ENCODE results near the gene AIMP1. TPM values are rescaled to one million over a fixed set of nuclear protein-coding genes. Genes with fewer than 3 reads are reported as not detected.

AIMP1 gene
- polyA plus RNA-seq, 3 donors = 15.2 to 65.6 (median 56.1) TPM

DNA sequence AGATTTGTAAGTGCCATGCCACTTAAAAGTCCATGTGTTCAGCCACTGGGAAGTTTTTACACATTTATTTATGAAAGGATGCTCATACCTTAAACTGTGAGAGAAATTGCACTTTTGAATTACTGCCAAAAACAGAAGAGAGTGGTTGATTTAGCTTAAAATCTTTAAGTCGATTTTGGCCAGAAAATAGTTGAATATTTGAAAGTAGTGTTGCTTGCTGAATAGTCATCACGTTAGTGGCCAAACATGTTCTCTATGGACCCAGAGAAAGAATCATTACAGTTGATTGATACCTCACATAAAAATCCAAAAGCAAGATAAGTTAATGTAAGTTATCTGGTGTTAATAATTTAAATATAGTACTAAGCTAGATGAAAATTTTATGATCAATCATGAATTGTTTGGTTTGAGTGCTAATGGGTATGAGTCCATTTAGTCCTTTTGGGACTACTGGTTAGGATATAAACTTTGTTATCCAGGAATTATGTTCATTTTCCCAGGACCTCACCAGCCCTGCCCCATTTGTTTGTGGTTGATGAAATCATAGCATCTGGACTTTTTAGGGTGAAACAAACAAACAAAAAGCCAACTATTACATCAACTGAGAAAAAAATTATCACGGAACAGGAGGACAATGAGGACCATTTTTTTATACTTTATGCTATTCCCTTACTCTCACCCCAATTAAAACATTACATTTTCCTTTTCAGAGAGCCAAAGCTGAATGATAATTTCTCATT lies 45.9 kb downstream of the AIMP1 start:
- Histone ChIP-seq H3K4me3 (replicated peaks in 1 of 3; ENCODE audit: low read depth in 2 of 3, low read length in 3 of 3) (no peak overlapping the region), H2AFZ (ENCODE audit: insufficient read depth, low read depth, low read length, poor library complexity, severe bottlenecking) (no peak overlapping the region), H3K9me3 (replicated peaks in 1 of 2; ENCODE audit: control insufficient read depth in 1 of 2, insufficient read depth in 1 of 2, low read length in 2 of 2) (no peaks in the 10 kb centered on the region), H3K27me3 (ENCODE audit: control insufficient read depth in 2 of 2, insufficient read depth in 2 of 2, low read length in 2 of 2) (no peaks in the 10 kb centered on the region), H3K4me1 (ENCODE audit: control insufficient read depth in 1 of 2, insufficient read depth in 2 of 2, low read length in 2 of 2) (peaks cover 8 to 24% of the 10 kb centered on the region in 2 donors), H4K20me1 (ENCODE audit: insufficient read depth, low read length) (no peaks in the 10 kb centered on the region), H3K36me3 (replicated peaks in 1 of 2; ENCODE audit: control insufficient read depth in 1 of 2, insufficient read depth in 2 of 2, low read length in 2 of 2) (no peaks in the 10 kb centered on the region), H3K79me2 (ENCODE audit: insufficient read depth, low read length) (no peaks in the 10 kb centered on the region), H3K9ac (ENCODE audit: insufficient read depth, low read length, poor library complexity, severe bottlenecking) (no peak overlapping the region), H3K4me2 (replicated peaks; ENCODE audit: extremely low read depth, low read length, poor library complexity, severe bottlenecking) (no peak overlapping the region), H3K27ac (ENCODE audit: low read depth in 1 of 2, low read length in 2 of 2) (no peak overlapping the region)
- Mint-ChIP-seq H3K36me3 (no peaks in the 10 kb centered on the region), H3K27ac (no peak overlapping the region), H3K4me3 (no peak overlapping the region), H3K27me3 (ENCODE audit: low read depth in 3 of 3) (no peaks in the 10 kb centered on the region), H3K4me1 (peaks cover 27% of the 10 kb centered on the region), H3K9me3 (no peaks in the 10 kb centered on the region)
- 100% methylated on average over 1 of the region's 3 CpGs for WGBS (ENCODE audit: insufficient coverage)
- TF ChIP-seq CTCF (IDR thresholded peaks at IDR 0.05) = no peak
- no peak for DNase-seq
- intact Hi-C loops (cut with micrococcal nuclease) = no loop called here

DNA sequence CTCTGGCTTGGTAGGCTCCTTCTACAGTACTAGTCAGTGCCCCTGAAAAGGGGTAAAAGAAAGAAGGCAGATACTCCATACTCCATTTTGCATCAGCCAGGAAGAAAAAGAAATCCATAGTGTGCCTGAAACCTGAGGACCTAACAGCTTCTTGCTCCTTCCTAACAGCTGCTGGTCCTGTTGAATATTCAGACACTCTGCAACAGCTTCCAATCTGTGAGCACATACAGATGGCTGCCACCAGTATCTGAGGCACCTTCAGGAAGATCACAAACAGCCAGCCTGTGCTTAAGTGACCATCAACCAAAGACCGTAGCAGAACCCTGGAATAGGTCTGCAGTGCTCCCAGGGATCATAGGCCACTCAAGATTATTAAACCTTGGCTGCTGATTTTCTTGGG lies 47.9 kb downstream of the AIMP1 start:
- no peak overlapping the region for H3K4me3 Mint-ChIP-seq
- H3K9ac ChIP-seq (ENCODE audit: insufficient read depth, low read length, poor library complexity, severe bottlenecking) = no peak overlapping the region
- intact Hi-C loops (cut with micrococcal nuclease) = no loop called here
- no peaks in the 10 kb centered on the region for H3K79me2 ChIP-seq (ENCODE audit: insufficient read depth, low read length)
- H3K4me1 ChIP-seq (ENCODE audit: control insufficient read depth in 1 of 2, insufficient read depth in 2 of 2, low read length in 2 of 2) = peaks cover 8 to 16% of the 10 kb centered on the region in 2 donors
- H3K27me3 ChIP-seq (ENCODE audit: control insufficient read depth in 2 of 2, insufficient read depth in 2 of 2, low read length in 2 of 2) = no peaks in the 10 kb centered on the region
- H3K27me3 Mint-ChIP-seq (ENCODE audit: low read depth in 3 of 3) = peaks cover 0 to 2% (median 0%) of the 10 kb centered on the region in 3 donors
- no peaks in the 10 kb centered on the region for H3K9me3 ChIP-seq (replicated peaks in 1 of 2; ENCODE audit: control insufficient read depth in 1 of 2, insufficient read depth in 1 of 2, low read length in 2 of 2)
- H3K9me3 Mint-ChIP-seq = no peaks in the 10 kb centered on the region
- WGBS (ENCODE audit: insufficient coverage) = no CpG with 5 or more reads among the region's 1 CpG
- no peaks in the 10 kb centered on the region for H3K36me3 Mint-ChIP-seq
- H3K27ac ChIP-seq (ENCODE audit: low read depth in 1 of 2, low read length in 2 of 2) = no peak overlapping the region
- H3K27ac Mint-ChIP-seq = no peak overlapping the region
- peaks cover 20% of the 10 kb centered on the region for H3K4me1 Mint-ChIP-seq
- no peak overlapping the region for H3K4me3 ChIP-seq (replicated peaks in 1 of 3; ENCODE audit: low read depth in 2 of 3, low read length in 3 of 3)
- H3K4me2 ChIP-seq (replicated peaks; ENCODE audit: extremely low read depth, low read length, poor library complexity, severe bottlenecking) = no peak overlapping the region
- no peak for DNase-seq
- H4K20me1 ChIP-seq (ENCODE audit: insufficient read depth, low read length) = no peaks in the 10 kb centered on the region
- no peaks in the 10 kb centered on the region for H3K36me3 ChIP-seq (replicated peaks in 1 of 2; ENCODE audit: control insufficient read depth in 1 of 2, insufficient read depth in 2 of 2, low read length in 2 of 2)
- no peak overlapping the region for H2AFZ ChIP-seq (ENCODE audit: insufficient read depth, low read depth, low read length, poor library complexity, severe bottlenecking)
- TF ChIP-seq CTCF (IDR thresholded peaks at IDR 0.05) = no peak

Measured in CD14-positive monocyte (primary cell).